Stimulated activated CD4-positive, alpha-beta T cell treated with anti-CD3 and anti-CD28 coated beads, Interleukin-4, amount 100 ng/mL, for 48 hours (primary cell): ENCODE measurements around the gene CIRBP.
A peak's percentile ranks its signal among the peaks of the same experiment; 100 is the strongest.

Experiments
- DNase-seq, 2 donors: peaks; one replicate each; pipeline ENCODE4 v3.0.0-alpha.2; 2020; ENCODE audit warnings: low read depth in 2 of 2

The CIRBP gene

DNA sequence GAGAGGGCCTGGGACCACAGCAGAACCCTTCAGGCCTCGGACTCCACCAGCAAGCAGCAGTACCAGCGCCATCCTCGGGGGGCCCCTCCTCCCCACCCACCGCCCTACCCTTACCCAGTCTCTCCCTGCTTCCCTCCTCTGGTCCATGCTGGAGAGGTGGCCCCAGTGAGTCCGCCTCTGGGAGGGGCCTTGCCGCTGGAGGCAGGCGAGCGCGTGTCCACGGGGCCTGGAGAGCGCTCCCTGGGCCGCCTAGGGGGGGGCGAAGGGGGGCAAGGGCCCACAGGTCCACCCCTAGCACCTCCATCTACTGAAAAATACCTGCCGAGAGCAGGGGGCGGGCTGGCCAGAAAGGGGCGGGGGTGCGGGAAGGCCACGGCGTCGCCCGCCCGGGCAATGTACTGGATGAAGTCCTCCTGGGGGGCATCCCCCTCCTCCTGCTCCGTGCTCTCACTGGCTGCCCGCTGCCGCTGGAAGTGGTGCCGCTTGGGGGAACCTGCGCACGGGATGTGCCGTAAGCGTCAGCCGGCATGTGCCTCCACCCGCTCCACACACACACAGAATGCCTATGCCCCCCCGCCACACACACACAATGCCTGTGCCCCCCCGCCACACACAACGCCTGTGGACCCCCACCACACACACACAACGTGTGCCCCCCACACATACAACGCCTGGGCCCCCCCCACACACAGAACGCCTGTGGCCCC, 38.2 kb upstream of the CIRBP start:
- DNase-seq: no peak

DNA sequence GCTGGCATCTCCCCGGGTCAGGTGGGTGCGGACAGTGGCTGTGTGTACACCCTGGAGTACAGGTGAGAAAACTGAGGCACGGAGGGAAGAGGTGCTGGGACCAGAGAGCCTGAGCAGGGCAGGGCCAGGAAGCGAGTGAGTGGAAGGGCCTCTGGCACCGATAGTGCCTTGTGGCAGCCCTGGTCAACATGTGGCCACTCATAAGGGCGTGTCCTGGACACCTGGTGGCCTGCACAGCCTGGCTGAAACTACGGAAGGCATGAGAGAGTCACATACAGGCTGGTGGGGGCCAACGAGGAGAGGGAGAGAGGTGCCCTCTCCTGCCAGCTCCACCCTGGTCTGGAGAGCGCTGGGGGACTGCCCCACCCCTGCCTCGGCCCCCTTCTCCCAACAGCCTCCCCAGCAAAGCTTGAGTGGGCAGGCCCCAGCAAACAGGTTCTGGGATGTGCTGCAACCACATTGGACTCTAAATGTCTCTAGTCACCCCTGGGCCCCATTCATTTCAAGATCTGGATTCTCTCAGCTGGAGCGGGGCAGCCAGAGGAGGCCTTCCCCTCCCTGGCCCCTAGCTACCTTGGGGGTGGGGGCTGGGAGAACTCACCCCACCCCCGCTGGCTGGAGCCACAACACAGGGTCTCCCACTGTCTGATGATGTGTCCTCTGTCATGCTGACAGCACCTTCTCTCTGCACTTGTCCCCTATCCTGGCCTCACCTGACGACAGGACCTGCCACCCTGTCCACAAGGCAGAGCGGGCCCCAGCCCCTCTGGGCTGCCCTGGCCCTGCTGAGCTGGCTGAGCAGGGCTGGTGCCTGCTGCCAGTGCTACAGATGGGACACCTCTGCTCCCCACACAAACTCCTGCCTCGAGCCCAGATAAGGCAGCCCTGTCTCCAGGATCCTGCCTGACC, 37.1 kb upstream of the CIRBP start:
- no peak for DNase-seq

DNA sequence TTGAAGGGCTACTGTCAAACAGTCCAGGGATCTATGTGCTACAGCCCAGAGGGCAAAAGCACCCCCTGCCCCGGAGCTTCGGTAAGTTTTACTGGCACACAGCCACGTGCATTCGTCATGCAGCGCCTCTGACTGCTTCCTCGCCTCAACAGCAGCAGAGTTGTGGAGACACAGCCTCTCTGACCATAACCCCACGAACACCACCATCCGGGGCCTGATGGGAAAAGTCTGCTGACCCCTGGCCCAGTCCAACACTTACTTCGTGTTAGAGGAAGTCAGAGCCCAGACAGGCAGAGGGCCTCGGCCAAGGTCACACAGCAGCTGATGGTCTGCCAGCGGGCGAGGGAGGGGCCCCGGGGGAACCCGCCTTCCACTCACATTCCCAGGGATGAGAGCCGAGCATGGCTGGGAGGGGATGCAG, 36.5 kb upstream of the CIRBP start:
- DNase-seq: no peak

DNA sequence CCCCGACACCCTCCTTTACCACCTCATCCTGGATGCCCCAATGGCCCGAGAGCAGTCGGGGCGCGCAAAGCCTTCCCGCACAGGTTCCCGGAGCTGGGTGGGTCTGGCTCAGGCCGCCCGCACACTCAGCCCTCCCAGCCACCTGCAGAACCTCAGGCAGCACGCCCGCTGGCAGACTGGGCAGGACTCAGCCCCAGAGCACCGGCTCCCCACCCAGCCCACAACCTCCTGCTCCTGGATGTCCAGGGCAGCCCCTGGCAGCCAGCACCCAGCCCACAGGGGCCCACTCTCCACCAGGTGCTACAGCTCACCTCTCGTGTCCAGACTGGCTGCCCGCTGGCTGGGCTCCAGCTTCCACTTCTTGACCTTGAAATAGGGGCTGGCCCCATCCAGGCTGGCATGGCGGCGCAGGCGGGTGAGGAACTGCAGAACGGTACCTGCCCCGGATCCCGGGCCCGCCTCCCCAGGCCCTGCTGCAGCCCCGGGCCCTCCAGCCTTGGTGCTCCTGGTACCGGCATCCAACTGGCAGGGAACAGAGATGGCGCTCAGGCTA, 35.9 kb upstream of the CIRBP start:
- DNase-seq: no peak

DNA sequence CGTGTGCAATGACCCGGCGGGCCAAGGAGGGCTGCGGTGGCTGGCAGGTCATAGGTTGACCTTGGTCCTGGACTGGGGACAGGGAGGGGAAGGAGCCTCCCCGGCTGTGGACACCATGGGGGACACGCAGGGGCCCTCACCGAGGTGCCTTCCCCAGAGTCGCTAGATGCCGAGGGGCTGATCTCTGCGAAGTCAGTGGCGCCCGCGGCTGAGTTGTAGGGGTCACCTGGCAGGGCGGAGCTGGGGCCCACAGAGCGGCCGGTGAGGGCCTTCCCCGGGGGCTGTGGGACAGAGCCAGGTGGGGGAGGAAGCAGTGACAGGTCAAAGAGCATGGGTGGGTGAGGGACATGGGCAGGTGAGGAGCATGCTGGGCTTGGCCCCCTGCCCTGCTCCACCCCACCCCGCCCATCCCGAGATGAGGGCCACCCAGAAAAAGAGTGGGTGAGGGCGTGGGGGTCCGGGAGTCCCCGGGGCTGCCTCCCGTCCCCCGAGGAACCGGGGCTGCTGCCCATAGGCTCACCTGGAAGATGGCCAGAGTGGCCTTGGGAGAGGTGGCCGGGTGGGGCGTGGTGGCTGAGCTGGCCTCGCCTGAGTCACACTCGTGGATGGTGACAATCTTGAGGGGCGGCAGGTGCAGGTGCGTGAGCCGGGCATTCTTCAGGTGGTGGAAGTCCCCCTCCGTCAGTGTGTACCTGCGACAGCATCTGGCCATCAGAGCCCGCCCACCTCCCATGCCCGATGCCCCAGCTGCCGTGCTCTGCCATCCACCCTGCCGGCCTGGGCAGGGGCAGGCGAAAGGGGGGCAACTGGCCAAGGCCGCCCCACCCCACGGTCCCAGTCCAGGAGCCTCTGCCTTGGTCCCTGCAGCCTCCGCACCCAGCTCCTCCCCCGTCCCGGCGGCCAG, 34.8 kb upstream of the CIRBP start:
- DNase-seq: no peak

DNA sequence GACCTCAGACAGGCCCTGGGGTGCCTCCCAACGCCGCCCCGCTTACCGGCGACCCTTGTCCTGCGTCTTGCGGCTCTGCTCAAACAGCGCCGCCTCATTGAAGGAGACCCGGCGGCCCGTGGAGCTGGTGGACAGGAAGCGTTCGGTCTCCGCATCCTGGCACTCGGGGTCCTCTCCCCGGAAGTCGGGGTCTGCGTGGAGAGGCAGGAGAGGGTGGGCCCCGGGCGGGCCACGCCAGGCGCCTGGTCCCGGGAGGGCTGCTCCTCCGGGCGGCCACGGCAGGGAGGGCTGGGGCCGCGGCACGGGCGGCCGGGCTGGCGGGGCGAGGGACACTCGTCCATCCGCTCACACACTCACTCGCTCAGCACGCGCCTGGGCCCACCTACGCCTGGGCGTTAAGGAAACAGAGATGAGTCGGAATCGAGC, 34.2 kb upstream of the CIRBP start:
- DNase-seq: no peak

DNA sequence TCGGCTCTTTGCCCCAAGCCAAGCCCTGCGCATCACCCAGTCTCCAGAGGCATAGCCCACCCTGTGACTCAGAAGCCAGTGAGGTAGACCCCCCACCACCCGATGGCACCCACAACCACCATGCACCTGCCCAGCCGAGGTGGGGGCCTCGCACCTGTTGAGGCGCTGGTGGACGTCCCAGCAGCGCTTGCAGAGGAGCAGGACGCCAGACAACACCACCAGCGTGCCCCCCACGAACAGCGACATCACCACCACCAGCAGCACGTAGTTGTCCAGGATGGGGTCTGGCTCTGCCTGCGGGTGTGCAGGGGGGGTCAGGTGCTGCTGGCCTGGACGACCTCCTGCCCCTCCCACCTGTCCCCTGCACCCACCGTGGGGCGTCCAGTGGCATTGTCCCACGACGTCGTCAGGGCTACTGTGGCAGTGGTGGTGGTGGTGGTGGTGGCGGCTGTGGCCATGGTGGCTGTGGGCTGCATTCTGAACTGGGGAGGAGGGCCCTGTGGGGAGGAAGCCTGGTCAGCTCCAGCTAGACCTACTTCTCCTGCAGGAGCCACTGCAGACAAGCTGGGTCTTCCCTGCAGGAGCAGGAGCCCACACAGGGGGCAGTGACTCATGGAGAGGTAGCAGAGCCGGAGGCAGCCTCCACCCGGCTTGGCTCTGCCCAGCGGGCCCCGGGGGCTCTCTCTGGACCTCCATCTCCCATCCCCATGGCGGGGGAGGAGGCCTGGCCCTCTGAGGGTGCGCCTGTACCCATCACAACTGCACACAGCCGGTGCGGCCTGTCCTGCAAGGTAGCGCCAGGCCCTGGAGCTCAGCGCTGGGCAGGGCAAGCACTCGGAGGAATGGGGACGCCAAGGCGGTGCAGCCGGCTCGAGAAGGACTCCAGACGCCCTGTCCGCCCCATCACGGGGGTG, 33.2 kb upstream of the CIRBP start:
- no peak for DNase-seq

DNA sequence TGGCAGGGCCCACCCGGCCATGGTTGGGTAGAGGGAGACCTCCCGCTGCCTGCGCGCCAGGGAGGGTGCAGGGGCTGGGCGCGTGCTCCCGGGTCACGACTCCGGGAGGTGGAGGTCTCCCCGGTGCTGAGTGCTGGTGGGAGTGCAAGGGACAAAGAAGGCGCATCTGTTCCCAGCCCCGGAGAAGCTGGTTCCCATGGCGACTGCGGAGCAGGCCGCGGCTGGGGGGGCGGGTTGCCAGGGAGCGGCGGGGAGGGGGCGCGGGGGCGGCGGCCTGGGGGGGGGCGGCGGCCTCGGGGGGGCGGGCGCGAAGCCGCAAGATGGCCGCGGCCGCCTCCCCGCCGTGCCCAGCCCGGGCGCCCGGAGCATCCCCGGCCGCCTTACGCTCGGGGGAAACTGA, 32.6 kb upstream of the CIRBP start:
- DNase-seq: no peak

DNA sequence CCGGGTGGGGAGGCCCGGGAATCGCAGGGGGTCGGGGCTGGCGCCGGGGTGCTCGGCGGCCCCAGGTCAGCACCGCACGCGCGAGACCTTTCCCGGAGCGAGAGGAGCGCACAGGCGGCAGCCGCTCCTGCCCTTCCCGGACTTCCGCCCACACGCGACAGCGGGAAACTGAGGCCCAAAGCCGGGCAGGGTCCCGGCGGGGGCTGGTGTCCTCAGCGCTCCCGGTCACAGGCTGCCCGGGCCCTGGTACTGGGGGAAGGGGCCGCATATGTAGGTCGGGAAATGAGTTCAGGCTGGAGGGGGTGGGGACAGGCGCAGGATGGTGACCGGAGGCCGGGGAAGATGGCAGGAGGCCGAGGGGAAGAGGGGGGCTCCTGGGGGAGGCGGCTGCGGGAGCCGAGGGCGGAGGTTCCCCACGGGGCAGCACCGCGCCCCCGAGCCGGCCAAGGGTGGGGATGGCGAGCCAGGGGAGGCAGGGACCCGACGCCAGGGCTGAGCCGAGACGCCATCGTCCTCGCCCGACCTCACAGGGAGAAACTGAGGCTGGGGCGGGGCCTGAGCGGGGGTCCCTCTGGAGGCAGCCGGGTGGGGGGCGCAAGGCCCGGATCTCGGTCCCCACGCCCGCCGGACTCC, 32.0 kb upstream of the CIRBP start:
- DNase-seq: no peak

DNA sequence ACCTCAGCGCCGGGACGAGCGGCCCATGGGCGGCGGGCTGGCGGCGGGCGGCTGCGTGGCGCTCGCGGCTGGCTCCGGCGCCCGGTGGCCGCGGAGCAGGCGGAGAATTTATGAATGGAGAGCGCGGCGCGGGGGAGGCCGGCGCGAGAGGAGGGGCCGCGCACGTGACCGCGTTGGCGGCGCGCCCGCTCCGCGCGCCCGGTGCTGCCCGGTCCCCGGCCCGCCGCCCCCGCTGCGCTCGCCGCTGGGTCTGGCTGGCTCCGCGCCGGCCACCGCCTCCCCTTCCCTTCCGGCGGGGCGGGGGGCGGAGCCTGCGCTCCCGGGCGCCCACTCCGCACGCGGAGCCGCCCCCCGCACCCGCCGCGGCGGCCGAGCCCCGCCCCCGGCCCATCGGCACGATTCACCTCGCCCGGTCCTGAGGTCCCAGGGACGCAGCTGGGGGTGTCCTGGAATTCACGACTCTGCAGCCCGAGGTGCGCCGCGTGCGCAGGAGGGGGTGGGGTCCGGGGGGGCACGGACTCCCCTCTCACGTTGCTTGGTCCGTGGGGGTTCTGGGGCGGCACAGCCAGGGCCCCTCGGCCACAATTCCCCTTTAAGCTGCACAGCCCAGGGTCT, 31.3 kb upstream of the CIRBP start, which contains the start of gene CBARP:
CBARP (minus strand) TSS at position 252 of the 615 bp plus-strand sequence. CDS start 1,905 bp downstream, outside the sequence.
- DNase-seq: no peak

DNA sequence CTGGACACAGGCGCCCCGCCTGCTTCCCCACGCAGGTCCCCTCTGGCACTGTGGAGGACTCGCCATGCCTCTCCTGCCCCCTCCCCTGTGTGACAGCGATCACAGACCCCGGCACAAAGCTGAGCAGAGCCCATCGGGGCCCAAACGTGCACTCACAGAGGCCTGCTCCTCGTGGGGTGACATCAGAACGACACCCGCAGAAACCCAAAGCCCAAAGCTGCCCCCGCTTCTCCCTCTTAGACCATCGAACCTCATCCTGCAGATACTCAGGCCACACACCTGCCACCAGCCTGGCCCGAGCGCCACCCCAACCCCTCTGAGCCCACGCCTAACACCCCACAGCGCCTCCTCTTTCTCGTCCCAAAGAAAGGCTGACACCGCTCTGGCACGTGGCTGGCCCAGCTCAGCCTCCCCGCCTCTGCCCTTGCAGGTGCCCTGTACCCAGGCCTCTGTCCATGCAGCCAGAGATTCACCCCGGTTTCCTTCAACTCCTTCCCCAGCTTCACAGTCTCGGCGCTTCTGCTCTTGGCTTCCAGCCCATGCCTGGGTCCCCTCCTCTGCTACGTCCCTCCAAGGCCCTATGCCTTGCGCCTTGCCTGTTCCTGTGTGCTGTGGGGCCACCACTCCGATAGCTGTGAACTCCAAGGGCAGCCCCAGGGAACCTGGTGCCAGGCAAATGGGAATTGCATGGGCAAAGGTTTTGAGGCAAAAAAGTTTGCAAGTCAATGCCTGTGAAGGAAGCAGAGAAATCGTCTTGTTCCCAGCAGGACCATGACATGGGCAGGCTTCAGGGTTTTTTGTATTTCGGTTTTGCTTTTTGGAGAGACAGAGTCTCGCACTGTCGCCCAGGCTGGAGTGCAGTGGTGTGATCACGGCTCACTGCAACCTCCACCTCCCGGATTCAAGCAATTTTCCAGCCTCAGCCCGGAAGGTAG, 30.5 kb upstream of the CIRBP start:
- no peak for DNase-seq

DNA sequence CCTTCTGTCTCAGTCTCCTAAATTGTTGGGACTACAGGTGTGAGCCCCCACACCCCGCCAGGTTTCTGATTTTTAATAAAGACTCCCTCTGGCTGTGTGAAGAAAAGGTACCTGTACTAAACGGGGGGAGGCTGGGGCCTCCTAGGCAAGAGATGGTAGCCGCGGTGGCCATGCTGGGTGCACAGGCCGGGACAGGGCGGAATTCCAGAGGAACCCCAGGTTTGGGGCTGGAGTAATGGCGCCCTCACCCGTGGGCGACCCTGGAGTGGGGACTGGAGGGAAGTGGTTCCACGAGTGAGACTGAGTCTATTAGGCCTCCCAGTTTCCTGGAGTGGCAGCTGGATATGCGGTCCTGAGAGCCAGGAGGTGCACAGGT, 29.7 kb upstream of the CIRBP start:
- DNase-seq: no peak

DNA sequence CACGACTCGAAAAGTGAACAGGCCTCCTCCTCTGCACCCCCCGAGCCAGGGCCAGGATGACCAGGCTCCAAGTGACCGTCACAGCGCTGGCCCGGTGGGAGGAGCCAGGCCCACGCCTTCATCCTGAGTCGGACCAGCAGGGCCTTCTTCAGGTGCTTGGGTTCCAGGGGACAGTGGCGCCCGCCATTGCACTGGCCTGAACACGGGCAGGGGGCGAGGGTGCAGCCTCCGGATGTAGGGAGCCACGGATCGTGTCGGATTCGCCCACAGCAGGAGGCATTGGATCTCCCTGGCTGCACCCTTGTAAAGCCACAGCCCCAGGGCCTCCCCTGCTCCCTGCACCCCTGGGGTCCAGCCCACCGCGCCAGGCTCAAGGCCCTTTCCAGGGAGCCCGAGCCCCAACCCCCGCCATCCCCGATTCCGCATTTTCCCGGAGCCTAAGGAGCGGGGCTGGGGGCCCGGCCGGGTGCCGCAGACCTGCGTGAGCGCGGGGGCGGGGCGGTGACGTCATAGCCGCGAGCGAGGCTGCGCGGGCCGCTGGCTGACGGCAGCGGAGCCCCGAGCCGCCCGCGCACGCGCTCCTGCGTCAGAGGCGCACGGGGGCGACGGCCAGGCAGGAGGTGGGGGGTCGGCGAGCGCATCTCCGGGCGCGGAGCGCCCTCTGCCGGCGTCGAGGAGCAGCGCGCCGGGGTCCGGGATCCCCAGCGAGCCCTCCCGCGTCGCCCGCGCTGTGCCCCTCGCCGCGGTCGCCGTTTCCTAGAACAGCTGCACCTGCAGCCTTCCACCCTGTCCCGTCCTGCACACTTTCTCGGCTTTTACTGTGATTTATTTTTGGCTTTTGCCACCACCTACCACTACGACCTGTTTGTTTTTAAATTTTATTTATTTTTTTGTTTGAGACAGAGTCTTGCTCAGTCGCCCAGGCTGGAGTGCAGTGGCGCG, 29.1 kb upstream of the CIRBP start:
- DNase-seq: peak; percentile 89 to 92

DNA sequence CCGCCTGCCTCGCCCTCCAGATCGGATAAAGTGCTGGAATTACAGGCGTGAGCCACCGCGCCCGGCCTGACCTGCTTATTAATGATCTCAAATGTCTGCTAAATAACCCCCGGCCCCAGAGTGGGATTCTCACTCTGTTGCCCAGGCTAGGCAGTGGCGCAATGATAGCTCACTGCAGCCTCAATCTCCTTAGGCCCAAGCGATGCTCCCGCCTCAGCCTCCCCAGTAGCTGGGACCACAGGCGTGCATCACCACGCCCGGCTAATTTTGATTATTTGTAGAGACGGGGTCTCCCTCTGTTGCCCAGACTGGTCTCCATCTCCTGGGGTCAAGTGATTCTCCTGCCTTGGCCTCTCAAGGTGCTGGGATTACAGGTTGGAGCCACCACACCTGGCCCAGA, 28.2 kb upstream of the CIRBP start:
- DNase-seq: no peak

DNA sequence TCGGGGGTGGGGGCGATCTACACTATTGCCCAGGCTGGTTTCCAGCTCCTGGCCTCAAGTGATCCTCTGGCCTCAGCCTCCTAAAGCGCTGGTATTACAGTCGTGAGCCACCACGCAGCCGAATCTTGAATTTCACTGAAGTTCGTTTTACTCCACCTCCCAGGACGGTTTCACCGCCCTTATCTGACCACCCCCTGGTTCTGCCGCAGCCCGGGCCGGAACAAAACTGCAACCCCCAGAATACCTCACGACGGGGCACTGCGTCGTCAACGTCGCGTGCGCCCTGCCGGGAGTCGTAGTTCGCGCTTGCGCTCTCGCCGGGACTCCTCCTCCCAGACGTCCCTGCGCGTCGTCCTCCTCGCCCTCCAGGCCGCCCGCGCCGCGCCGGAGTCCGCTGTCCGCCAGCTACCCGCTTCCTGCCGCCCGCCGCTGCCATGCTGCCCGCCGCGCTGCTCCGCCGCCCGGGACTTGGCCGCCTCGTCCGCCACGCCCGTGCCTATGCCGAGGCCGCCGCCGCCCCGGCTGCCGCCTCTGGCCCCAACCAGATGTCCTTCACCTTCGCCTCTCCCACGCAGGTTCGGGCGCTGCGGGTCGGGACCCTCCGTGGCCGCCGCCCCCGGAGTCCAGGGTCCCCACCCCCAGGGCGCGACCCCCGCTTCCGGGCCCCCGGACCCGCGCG, 27.6 kb upstream of the CIRBP start, which contains the start of gene ATP5F1D:
ATP5F1D (plus strand) TSS at position 335 of the 679 bp plus-strand sequence; CDS start at position 435, 100 bp downstream.
- peak; percentile 86 to 92 for DNase-seq
